ENCODE data around the gene FHIP2A. TPM values are rescaled to one million over a fixed set of nuclear protein-coding genes. Genes with fewer than 3 reads are reported as not detected.

Gene FHIP2A
- polyA plus RNA-seq, 3 donors = 4.4 to 9.6 (median 9.2) TPM

GRCh38 chr10:114851336-114851735 lies 29.8 kb downstream of the FHIP2A start:
- H3K36me3 Mint-ChIP-seq = peaks cover 74 to 94% of the 10 kb centered on the region in 2 donors
- Histone ChIP-seq H3K36me3 (replicated peaks in 1 of 2; ENCODE audit: control insufficient read depth in 1 of 2, insufficient read depth in 2 of 2, low read length in 2 of 2) (peaks cover 72 to 100% of the 10 kb centered on the region in 2 donors), H3K4me2 (replicated peaks; ENCODE audit: extremely low read depth, low read length, poor library complexity, severe bottlenecking) (no peak overlapping the region), H3K9ac (ENCODE audit: insufficient read depth, low read length, poor library complexity, severe bottlenecking) (no peak overlapping the region), H3K27ac (ENCODE audit: low read depth in 1 of 2, low read length in 2 of 2) (no peak overlapping the region), H2AFZ (ENCODE audit: insufficient read depth, low read depth, low read length, poor library complexity, severe bottlenecking) (no peak overlapping the region), H3K9me3 (replicated peaks in 1 of 2; ENCODE audit: control insufficient read depth in 1 of 2, insufficient read depth in 1 of 2, low read length in 2 of 2) (peaks cover 0 to 2% of the 10 kb centered on the region in 2 donors), H3K27me3 (ENCODE audit: control insufficient read depth in 2 of 2, insufficient read depth in 2 of 2, low read length in 2 of 2) (no peaks in the 10 kb centered on the region), H3K4me1 (ENCODE audit: control insufficient read depth in 1 of 2, insufficient read depth in 2 of 2, low read length in 2 of 2) (no peaks in the 10 kb centered on the region), H3K79me2 (ENCODE audit: insufficient read depth, low read length) (no peaks in the 10 kb centered on the region), H4K20me1 (ENCODE audit: insufficient read depth, low read length) (no peaks in the 10 kb centered on the region), H3K4me3 (replicated peaks in 1 of 3; ENCODE audit: low read depth in 2 of 3, low read length in 3 of 3) (no peak overlapping the region)
- H3K4me3 Mint-ChIP-seq = no peak overlapping the region
- no peak for DNase-seq
- no peak overlapping the region for H3K27ac Mint-ChIP-seq
- H3K27me3 Mint-ChIP-seq (ENCODE audit: low read depth in 3 of 3) = peaks cover 0 to 1% (median 0%) of the 10 kb centered on the region in 3 donors
- no CpG with 5 or more reads among the region's 2 CpGs for WGBS (ENCODE audit: insufficient coverage)
- intact Hi-C loops (cut with micrococcal nuclease) = no loop called here
- peaks cover 3 to 9% (median 5%) of the 10 kb centered on the region in 7 donors for H3K9me3 Mint-ChIP-seq
- TF ChIP-seq CTCF (IDR thresholded peaks at IDR 0.05) = no peak
- no peaks in the 10 kb centered on the region for H3K4me1 Mint-ChIP-seq

GRCh38 chr10:114852197-114852596 lies 30.6 kb downstream of the FHIP2A start:
- no peak overlapping the region for H3K4me3 ChIP-seq (replicated peaks in 1 of 3; ENCODE audit: low read depth in 2 of 3, low read length in 3 of 3)
- H4K20me1 ChIP-seq (ENCODE audit: insufficient read depth, low read length) = no peaks in the 10 kb centered on the region
- no peaks in the 10 kb centered on the region for H3K79me2 ChIP-seq (ENCODE audit: insufficient read depth, low read length)
- H3K27ac ChIP-seq (ENCODE audit: low read depth in 1 of 2, low read length in 2 of 2) = no peak overlapping the region
- DNase-seq = no peak
- no peak overlapping the region for H2AFZ ChIP-seq (ENCODE audit: insufficient read depth, low read depth, low read length, poor library complexity, severe bottlenecking)
- no peak for TF ChIP-seq CTCF (IDR thresholded peaks at IDR 0.05)
- H3K9me3 ChIP-seq (replicated peaks in 1 of 2; ENCODE audit: control insufficient read depth in 1 of 2, insufficient read depth in 1 of 2, low read length in 2 of 2) = peaks cover 0 to 2% of the 10 kb centered on the region in 2 donors
- peaks cover 74 to 100% of the 10 kb centered on the region in 2 donors for H3K36me3 ChIP-seq (replicated peaks in 1 of 2; ENCODE audit: control insufficient read depth in 1 of 2, insufficient read depth in 2 of 2, low read length in 2 of 2)
- H3K27me3 Mint-ChIP-seq (ENCODE audit: low read depth in 3 of 3) = no peaks in the 10 kb centered on the region
- H3K4me2 ChIP-seq (replicated peaks; ENCODE audit: extremely low read depth, low read length, poor library complexity, severe bottlenecking) = no peak overlapping the region
- H3K9ac ChIP-seq (ENCODE audit: insufficient read depth, low read length, poor library complexity, severe bottlenecking) = no peak overlapping the region
- H3K4me1 Mint-ChIP-seq = no peaks in the 10 kb centered on the region
- peaks cover 74 to 94% of the 10 kb centered on the region in 2 donors for H3K36me3 Mint-ChIP-seq
- H3K27me3 ChIP-seq (ENCODE audit: control insufficient read depth in 2 of 2, insufficient read depth in 2 of 2, low read length in 2 of 2) = no peaks in the 10 kb centered on the region
- no peak overlapping the region for H3K4me3 Mint-ChIP-seq
- peaks cover 3 to 9% (median 5%) of the 10 kb centered on the region in 7 donors for H3K9me3 Mint-ChIP-seq
- no peak overlapping the region for H3K27ac Mint-ChIP-seq
- intact Hi-C loops (cut with micrococcal nuclease) = no loop called here
- H3K4me1 ChIP-seq (ENCODE audit: control insufficient read depth in 1 of 2, insufficient read depth in 2 of 2, low read length in 2 of 2) = no peaks in the 10 kb centered on the region
